OCI-LY3 (cell line): ENCODE measurements around the gene BCKDHB.
A peak's percentile ranks its signal among the peaks of the same experiment; 100 is the strongest.
"Not testable (repeated sequence)": the region's sequence is repeated elsewhere in the genome, so short reads cannot be mapped to it uniquely, and the experiment has no call there.

Experiments
- H2AFZ ChIP-seq: fragments of 200-600, 300-600 bp; shearing (Covaris generic); 2 replicates; pipeline ENCODE4 v1.6.0; 2014; ENCODE audit warnings: antibody characterized with exemption, low read depth, low read length
- H3K27ac ChIP-seq: fragments of 200-600, 300-600 bp; sonication (generic); 2 replicates; pipeline ENCODE4 v1.5.1; 2014; ENCODE audit warnings: mild to moderate bottlenecking, low read length, moderate library complexity, mixed read lengths
- H3K27me3 ChIP-seq: fragments of 200-600, 300-600 bp; sonication (generic); 2 replicates; pipeline ENCODE4 v1.6.1; 2014; ENCODE audit warnings: low read depth, low read length, mixed read lengths
- H3K36me3 ChIP-seq: fragments of 200-600, 300-600 bp; sonication (generic); replicated peaks from 2 replicates; pipeline ENCODE3; 2014; ENCODE audit warnings: low read depth, low read length, mixed read lengths
- H3K4me1 ChIP-seq: fragments of 300-600, 200-600 bp; sonication (generic); 2 replicates; pipeline ENCODE4 v1.6.1; 2014; ENCODE audit warnings: low read length, mixed read lengths
- H3K4me2 ChIP-seq: fragments of 200-600, 300-600 bp; sonication (generic); 2 replicates; pipeline ENCODE4 v1.6.1; 2014; ENCODE audit warnings: low read length, mixed read lengths
- H3K4me3 ChIP-seq: fragments of 300-600, 200-600 bp; sonication (generic); 2 replicates; pipeline ENCODE4 v1.5.1; 2014; ENCODE audit warnings: antibody characterized with exemption, mild to moderate bottlenecking, low read length, moderate library complexity
- H3K79me2 ChIP-seq: fragments of 300-600, 200-600 bp; shearing (Covaris generic); 2 replicates; pipeline ENCODE4 v1.6.1; 2014; ENCODE audit warnings: mild to moderate bottlenecking, low read length, mixed read lengths
- H3K9ac ChIP-seq: fragments of 300-600, 200-600 bp; shearing (Covaris generic); 2 replicates; pipeline ENCODE4 v1.6.0; 2014; ENCODE audit warnings: mild to moderate bottlenecking, low read length, moderate library complexity
- H3K9me3 ChIP-seq: fragments of 200-600, 300-600 bp; shearing (Covaris generic); 2 replicates; pipeline ENCODE4 v1.6.1; 2014; ENCODE audit warnings: low read length, mixed read lengths; ENCODE audit not compliant: insufficient read depth
- H4K20me1 ChIP-seq: fragments of 200-600, 300-600 bp; sonication (generic); 2 replicates; pipeline ENCODE4 v1.6.1; 2016; ENCODE audit warnings: low read length, mixed read lengths; ENCODE audit not compliant: insufficient read depth
- CTCF ChIP-seq: fragments of 200-600, 300-600 bp; sonication (generic); IDR thresholded peaks from 2 replicates; pipeline ENCODE4 v1.5.1; 2014; ENCODE audit warnings: antibody characterized with exemption, low read length, low read depth
- EZH2phosphoT487 ChIP-seq: fragments of 200-600 bp; shearing (Covaris generic); IDR thresholded peaks from 2 replicates; pipeline ENCODE4 v1.6.1; 2018; ENCODE audit warnings: antibody characterized with exemption, mixed run types, low read depth

BCKDHB gene

GRCh38 chr6:80098392-80098791, 8.1 kb upstream of the BCKDHB start:
- Histone ChIP-seq H4K20me1 (no peaks in the 10 kb centered on the region), H3K4me1 (peaks cover 7% of the 10 kb centered on the region; the same call in 1 of the 2 replicates), H3K36me3 (no peaks in the 10 kb centered on the region), H3K79me2 (no peaks in the 10 kb centered on the region), H3K4me3 (no peak overlapping the region), H2AFZ (no peak overlapping the region), H3K27me3 (no peaks in the 10 kb centered on the region), H3K9ac (no peak overlapping the region), H3K9me3 (no peaks in the 10 kb centered on the region), H3K4me2 (no peak overlapping the region), H3K27ac (no peak overlapping the region)
- TF ChIP-seq EZH2phosphoT487: no peak
- TF ChIP-seq CTCF: no peak

GRCh38 chr6:80104520-80104919, 2.0 kb upstream of the BCKDHB start:
- no peak overlapping the region for H3K9ac ChIP-seq
- H3K27me3 ChIP-seq: no peaks in the 10 kb centered on the region
- H4K20me1 ChIP-seq: no peaks in the 10 kb centered on the region
- no peaks in the 10 kb centered on the region for H3K36me3 ChIP-seq
- H3K9me3 ChIP-seq: no peaks in the 10 kb centered on the region
- H3K27ac ChIP-seq: no peak overlapping the region
- peak overlapping the region; percentile 85; the same call in 1 of the 2 replicates for H2AFZ ChIP-seq
- no peak overlapping the region for H3K4me2 ChIP-seq
- H3K4me3 ChIP-seq: no peak overlapping the region
- H3K4me1 ChIP-seq: peaks cover 25% of the 10 kb centered on the region
- H3K79me2 ChIP-seq: peaks cover 23% of the 10 kb centered on the region
- TF ChIP-seq EZH2phosphoT487: no peak
- no peak for TF ChIP-seq CTCF

- no peaks in the 10 kb centered on the region for H3K27me3 ChIP-seq
- peaks cover under 1% of the 10 kb centered on the region for H3K36me3 ChIP-seq
- H4K20me1 ChIP-seq: no peaks in the 10 kb centered on the region
- H3K4me2 ChIP-seq: peak overlapping the region; percentile 81
- TF ChIP-seq CTCF: no peak
- no peak for TF ChIP-seq EZH2phosphoT487
- H2AFZ ChIP-seq: peak overlapping the region; percentile 85
- no peaks in the 10 kb centered on the region for H3K9me3 ChIP-seq
- H3K79me2 ChIP-seq: peaks cover 29% of the 10 kb centered on the region
- H3K4me1 ChIP-seq: peaks cover 25% of the 10 kb centered on the region
- peak overlapping the region; percentile 76 for H3K4me3 ChIP-seq
- peak overlapping the region; percentile 34; the same call in 1 of the 2 replicates for H3K27ac ChIP-seq
- peak overlapping the region; percentile 72 for H3K9ac ChIP-seq
Observed at GRCh38 chr6:80105972-80106417, 476 bp upstream of the BCKDHB start.

GRCh38 chr6:80122576-80122975, 16.1 kb downstream of the BCKDHB start:
- not testable (repeated sequence) for H3K4me2 ChIP-seq, H2AFZ ChIP-seq, H3K4me3 ChIP-seq, H3K36me3 ChIP-seq, H4K20me1 ChIP-seq, H3K9me3 ChIP-seq, H3K9ac ChIP-seq, H3K4me1 ChIP-seq, H3K27ac ChIP-seq, H3K27me3 ChIP-seq
- H3K79me2 ChIP-seq: peaks cover 22% of the 10 kb centered on the region; the same call in 1 of the 2 replicates
